HCT116 (cell line): Measurements from ENCODE around the gene TXNDC11. TPM values are rescaled to one million over a fixed set of nuclear protein-coding genes. Genes with fewer than 3 reads are reported as not detected.

Source experiments
- ATAC-seq: fragments of 200-7000 bp; cut with Tn5 transposase; 2 replicates; pipeline ENCODE4 v1.9.1; 2020; ENCODE audit warnings: mild to moderate bottlenecking, moderate library complexity
- BruUV-seq: library from RNA; stranded (reverse); fragments of 400-500 nt; replicated peaks from 2 replicates; lab custom pipeline; 2021; lab: Mats Ljungman, UMichigan
- CTCF ChIA-PET: fragments of 300-600 bp; sonication (Branson Sonifier 250); formaldehyde crosslinking; loops from one replicate; lab custom pipeline; 2021; ENCODE audit warnings: antibody characterized with exemption; lab: Charles Lee
- POLR2A ChIA-PET: fragments of 300-600, 350-600 bp; sonication (Branson Sonifier 250); formaldehyde crosslinking; loops from one replicate; lab custom pipeline; 2021; ENCODE audit warnings: antibody characterized with exemption; lab: Charles Lee
- RAD21 ChIA-PET, 2 experiments: fragments of 300-600 bp; sonication (Branson Sonifier 250); formaldehyde crosslinking; loops; one replicate each; lab custom pipeline; 2023; ENCODE audit warnings: low total read pairs in 2 of 2; ENCODE audit not compliant: uncharacterized antibody in 2 of 2, unreplicated experiment in 2 of 2, low non-redundant PET in 1 of 2; lab: Charles Lee
- DNase-seq: peaks from one replicate; pipeline ENCODE4 v3.0.0-alpha.2; 2010; ENCODE audit warnings: low read depth, low spot score
- H2AFZ ChIP-seq: fragments of 200-600 bp; shearing (Covaris generic), sonication (generic); 2 replicates; pipeline ENCODE4 v1.6.1; 2017; ENCODE audit warnings: low read depth, mixed run types, mixed read lengths, antibody characterized with exemption, low read length; ENCODE audit not compliant: poor library complexity, severe bottlenecking
- H3K27ac ChIP-seq: 2 replicates; pipeline ENCODE4 v1.5.1; 2012; ENCODE audit warnings: low read depth, low read length
- H3K27me3 ChIP-seq: fragments of 200-600 bp; sonication (generic); 2 replicates; pipeline ENCODE4 v1.6.1; 2016; ENCODE audit warnings: mixed run types, low read length, mixed read lengths; ENCODE audit not compliant: insufficient read depth
- H3K36me3 ChIP-seq, 2 experiments: fragments of 200-500 bp in 1 of 2; fragments of 200-600 bp in 1 of 2; sonication (Bioruptor generic) in 1 of 2; sonication (generic) in 1 of 2; 2 replicates each; pipeline versions ENCODE4 v1.5.1 to v1.6.1; 2014 to 2016; ENCODE audit warnings: low read length in 2 of 2, inconsistent platforms in 1 of 2, mixed read lengths in 1 of 2, mixed run types in 1 of 2; ENCODE audit not compliant: insufficient read depth in 2 of 2, control insufficient read depth in 1 of 2
- H3K4me1 ChIP-seq, 2 experiments: fragments of 200-600 bp in 1 of 2; sonication (generic) in 1 of 2; 2 replicates each; pipeline versions ENCODE4 v1.5.1 to v1.6.1; 2012 to 2017; ENCODE audit warnings: low read length in 2 of 2, inconsistent platforms in 1 of 2, mild to moderate bottlenecking in 1 of 2, mixed read lengths in 1 of 2, mixed run types in 1 of 2, moderate library complexity in 1 of 2; ENCODE audit not compliant: insufficient read depth in 2 of 2, control insufficient read depth in 1 of 2
- H3K4me2 ChIP-seq: fragments of 200-600 bp; sonication (generic); 2 replicates; pipeline ENCODE4 v1.6.1; 2017; ENCODE audit warnings: mixed run types, low read length, mixed read lengths
- H3K4me3 ChIP-seq, 2 experiments: fragments of 200-600 bp in 1 of 2; sonication (generic) in 1 of 2; replicated peaks in 1 of 2; 2 replicates each; pipeline ENCODE4 v1.5.1; 2011 to 2016; ENCODE audit warnings: low read length in 2 of 2, control low read depth in 1 of 2, low read depth in 1 of 2, mild to moderate bottlenecking in 1 of 2, mixed read lengths in 1 of 2, mixed run types in 1 of 2
- H3K79me2 ChIP-seq: fragments of 200-600 bp; sonication (generic); 2 replicates; pipeline ENCODE4 v1.6.1; 2017; ENCODE audit warnings: mild to moderate bottlenecking, mixed run types, low read length, moderate library complexity, mixed read lengths; ENCODE audit not compliant: insufficient read depth
- H3K9ac ChIP-seq: fragments of 200-600 bp; sonication (generic); 2 replicates; pipeline ENCODE4 v1.6.1; 2016; ENCODE audit warnings: low read length, mixed read lengths
- H3K9me2 ChIP-seq: fragments of 200-600 bp; sonication (generic), shearing (Covaris generic); 2 replicates; pipeline ENCODE4 v1.6.1; 2017; ENCODE audit warnings: mixed run types, mild to moderate bottlenecking, moderate library complexity; ENCODE audit not compliant: insufficient read depth
- H3K9me3 ChIP-seq, 2 experiments: fragments of 200-500 bp in 1 of 2; fragments of 200-600 bp in 1 of 2; sonication (Bioruptor generic) in 1 of 2; sonication (generic) in 1 of 2; 2 replicates each; pipeline ENCODE4 v1.6.1; 2014 to 2017; ENCODE audit warnings: low read length in 2 of 2, mixed read lengths in 2 of 2, inconsistent platforms in 1 of 2, low read depth in 1 of 2, mild to moderate bottlenecking in 1 of 2, mixed run types in 1 of 2, moderate library complexity in 1 of 2; ENCODE audit not compliant: control insufficient read depth in 1 of 2, insufficient read depth in 1 of 2
- H4K20me1 ChIP-seq: fragments of 200-600 bp; sonication (generic), shearing (Covaris generic); 2 replicates; pipeline ENCODE4 v1.6.1; 2017; ENCODE audit warnings: mixed run types, mild to moderate bottlenecking, moderate library complexity; ENCODE audit not compliant: insufficient read depth
- CEBPB ChIP-seq: IDR thresholded peaks from 2 replicates; pipeline ENCODE4 v1.6.1; 2012; ENCODE audit warnings: low read depth
- EGR1 ChIP-seq: IDR thresholded peaks from 2 replicates; pipeline ENCODE4 v1.6.1; 2012; ENCODE audit warnings: low read depth
- ELF1 ChIP-seq: IDR thresholded peaks from 2 replicates; pipeline ENCODE4 v1.6.1; 2012; ENCODE audit warnings: low read depth, borderline replicate concordance
- FOSL1 ChIP-seq: IDR thresholded peaks from 2 replicates; pipeline ENCODE4 v1.6.1; 2012; ENCODE audit warnings: low read depth
- JUND ChIP-seq: IDR thresholded peaks from 2 replicates; pipeline ENCODE4 v1.6.1; 2012
- POLR2A ChIP-seq: IDR thresholded peaks from 2 replicates; pipeline ENCODE4 v1.7.0; 2011; ENCODE audit warnings: borderline replicate concordance; ENCODE audit not compliant: insufficient read depth, insufficient read length; ENCODE audit errors: extremely low read depth
- POLR2AphosphoS5 ChIP-seq: IDR thresholded peaks from 2 replicates; pipeline ENCODE4 v1.6.1; 2011; ENCODE audit warnings: mild to moderate bottlenecking, low read depth, low read length, moderate library complexity
- RAD21 ChIP-seq: IDR thresholded peaks from 2 replicates; pipeline ENCODE4 v1.6.1; 2012; ENCODE audit warnings: low read depth, mild to moderate bottlenecking
- SIN3A ChIP-seq: IDR thresholded peaks from 2 replicates; pipeline ENCODE4 v1.6.1; 2012; ENCODE audit warnings: low read depth
- SP1 ChIP-seq: IDR thresholded peaks from 2 replicates; pipeline ENCODE4 v1.6.1; 2012; ENCODE audit warnings: low read depth
- ZFX ChIP-seq: fragments of 450-650 bp; IDR thresholded peaks from 2 replicates; pipeline ENCODE4 v1.6.1; 2017
- intact Hi-C: fragments of 100-400 bp; cut with micrococcal nuclease; formaldehyde crosslinking; loops from 2 replicates; pipeline ENCODE4 v1.10.0; 2022
- total RNA-seq: library from RNA; stranded (reverse); gene quantifications from one replicate; pipeline ENCODE4 v1.2.1, GENCODE V29; 2021; ENCODE audit not compliant: unreplicated experiment
- TF ChIP-seq, protein P1 (sequence below): IDR thresholded peaks from 2 replicates; pipeline ENCODE4 v1.6.1; 2011; ENCODE audit warnings: mild to moderate bottlenecking, low read length, moderate library complexity; ENCODE audit not compliant: insufficient replicate concordance; ENCODE audit errors: extremely low read depth

TXNDC11 gene
- total RNA-seq, 1 experiment from 2014 or later, result 26.8 TPM

DNA sequence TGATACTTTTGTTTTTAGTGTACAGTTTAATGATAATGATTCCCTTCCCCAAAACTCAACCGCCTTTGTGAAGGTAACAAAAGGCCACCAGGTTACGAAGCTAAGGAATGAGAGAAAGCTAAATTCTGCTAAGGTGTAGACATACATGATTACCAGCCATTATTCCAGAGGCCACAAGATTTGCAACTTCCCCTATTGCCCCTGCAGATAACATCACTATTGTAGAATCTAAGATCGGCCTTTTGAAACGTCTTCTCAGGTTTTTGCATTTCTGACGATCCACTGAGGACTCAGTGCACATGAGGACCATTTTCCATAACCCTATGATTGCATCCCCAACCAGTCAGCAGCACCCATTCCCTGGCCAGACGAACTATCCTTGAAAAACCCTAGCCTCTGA, 108.3 kb downstream of the TXNDC11 start:
- H3K9me2 ChIP-seq, result no peaks in the 10 kb centered on the region
- no peaks in the 10 kb centered on the region for H3K9me3 ChIP-seq
- H3K27me3 ChIP-seq, result no peaks in the 10 kb centered on the region
- RAD21 ChIA-PET, result no interaction called here
- H3K9ac ChIP-seq, result no peak overlapping the region
- no peaks in the 10 kb centered on the region for H4K20me1 ChIP-seq
- no TSS peak for BruUV-seq
- H3K4me1 ChIP-seq, result peaks cover 10 to 24% of the 10 kb centered on the region in 2 experiments
- H3K4me2 ChIP-seq, result no peak overlapping the region
- no peak overlapping the region for H3K4me3 ChIP-seq
- intact Hi-C loops, result no loop called here
- no peak overlapping the region for H3K27ac ChIP-seq
- ATAC-seq (no peak), DNase-seq (no peak)
- TF ChIP-seq ELF1, result no peak
- H2AFZ ChIP-seq, result no peak overlapping the region
- CTCF ChIA-PET, result no interaction called here
- POLR2A ChIA-PET, result no interaction called here
- H3K79me2 ChIP-seq, result no peaks in the 10 kb centered on the region
- H3K36me3 ChIP-seq, result no peaks in the 10 kb centered on the region

DNA sequence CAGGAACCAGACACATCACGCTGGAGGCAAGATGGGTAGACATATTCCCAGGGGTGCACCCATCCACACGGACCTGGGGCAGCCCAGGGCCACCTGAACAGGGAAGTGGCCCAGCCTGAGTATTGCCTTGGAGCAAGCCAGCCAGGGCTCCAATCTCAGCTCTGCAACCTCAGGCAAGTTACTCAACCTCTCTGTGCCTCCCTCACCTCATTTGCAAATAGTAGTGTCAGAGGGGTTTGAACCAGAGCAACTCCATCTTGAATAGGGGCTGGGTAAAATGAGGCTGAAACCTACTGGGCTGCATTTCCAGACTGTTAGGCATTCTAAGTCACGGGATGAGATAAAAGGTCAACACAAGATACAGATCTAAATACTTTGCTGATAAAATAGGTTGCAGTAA, 109.5 kb downstream of the TXNDC11 start:
- ATAC-seq (no peak), DNase-seq (no peak)
- TF ChIP-seq SIN3A, result no peak
- no peak for TF ChIP-seq EGR1
- TF ChIP-seq POLR2A, result no peak
- no peak for TF ChIP-seq CEBPB
- no peak for TF ChIP-seq ELF1
- no peak for TF ChIP-seq SP1
- no peak for TF ChIP-seq POLR2AphosphoS5
- no peak for TF ChIP-seq ZFX
- no peak for TF ChIP-seq FOSL1
- TF ChIP-seq JUND, result no peak
- TF ChIP-seq, protein P1, sequence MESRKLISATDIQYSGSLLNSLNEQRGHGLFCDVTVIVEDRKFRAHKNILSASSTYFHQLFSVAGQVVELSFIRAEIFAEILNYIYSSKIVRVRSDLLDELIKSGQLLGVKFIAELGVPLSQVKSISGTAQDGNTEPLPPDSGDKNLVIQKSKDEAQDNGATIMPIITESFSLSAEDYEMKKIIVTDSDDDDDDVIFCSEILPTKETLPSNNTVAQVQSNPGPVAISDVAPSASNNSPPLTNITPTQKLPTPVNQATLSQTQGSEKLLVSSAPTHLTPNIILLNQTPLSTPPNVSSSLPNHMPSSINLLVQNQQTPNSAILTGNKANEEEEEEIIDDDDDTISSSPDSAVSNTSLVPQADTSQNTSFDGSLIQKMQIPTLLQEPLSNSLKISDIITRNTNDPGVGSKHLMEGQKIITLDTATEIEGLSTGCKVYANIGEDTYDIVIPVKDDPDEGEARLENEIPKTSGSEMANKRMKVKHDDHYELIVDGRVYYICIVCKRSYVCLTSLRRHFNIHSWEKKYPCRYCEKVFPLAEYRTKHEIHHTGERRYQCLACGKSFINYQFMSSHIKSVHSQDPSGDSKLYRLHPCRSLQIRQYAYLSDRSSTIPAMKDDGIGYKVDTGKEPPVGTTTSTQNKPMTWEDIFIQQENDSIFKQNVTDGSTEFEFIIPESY, result no peak
- TF ChIP-seq RAD21, result no peak
- H3K4me2 ChIP-seq, result peak overlapping the region; percentile 46
- no peaks in the 10 kb centered on the region for H3K36me3 ChIP-seq
- no peaks in the 10 kb centered on the region for H3K79me2 ChIP-seq
- H3K4me1 ChIP-seq, result peaks cover 13 to 36% of the 10 kb centered on the region in 2 experiments
- CTCF ChIA-PET, result no interaction called here
- no peaks in the 10 kb centered on the region for H3K9me2 ChIP-seq
- intact Hi-C loops, result no loop called here
- no peak overlapping the region for H3K27ac ChIP-seq
- no peaks in the 10 kb centered on the region for H3K9me3 ChIP-seq
- no peaks in the 10 kb centered on the region for H4K20me1 ChIP-seq
- no TSS peak for BruUV-seq
- H3K27me3 ChIP-seq, result no peaks in the 10 kb centered on the region
- no peak overlapping the region for H3K4me3 ChIP-seq
- 0 out of 2 replicates have a peak overlapping the region, but pooled peaks have one; percentile 20 for H3K9ac ChIP-seq
- no peak overlapping the region for H2AFZ ChIP-seq
- POLR2A ChIA-PET, result no interaction called here
- RAD21 ChIA-PET, result no interaction called here
